ENCODE results near the gene INPP1. TPM values are rescaled to one million over a fixed set of nuclear protein-coding genes. Genes with fewer than 3 reads are reported as not detected.

INPP1 gene
- total RNA-seq, 2 donors from 2014 or later = 13.0 to 34.4 TPM

- WGBS = 91% methylated on average over 2 of the region's 2 CpGs
- Histone ChIP-seq H3K9me3 (no peaks in the 10 kb centered on the region), H3K4me1 (replicated peaks) (no peaks in the 10 kb centered on the region), H3K36me3 (no peaks in the 10 kb centered on the region), H3K27me3 (replicated peaks; ENCODE audit: insufficient read depth) (no peaks in the 10 kb centered on the region), H3K4me3 (no peak overlapping the region), H3K27ac (no peak overlapping the region)
- no peak for DNase-seq (ENCODE audit: low spot score)
- intact Hi-C loops (cut with DNase I) = no loop called here
- TF ChIP-seq CTCF (IDR thresholded peaks at IDR 0.05) (no peak), POLR2AphosphoS5 (IDR thresholded peaks at IDR 0.05) (no peak), POLR2A (IDR thresholded peaks at IDR 0.05) (no peak)
These were observed 52.9 kb downstream of the INPP1 start for GRCh38 chr2:190396271-190396670.

GRCh38 chr2:190402986-190403603, 59.7 kb downstream of the INPP1 start:
- H3K9me3 ChIP-seq = no peaks in the 10 kb centered on the region
- no peak for TF ChIP-seq CTCF (IDR thresholded peaks at IDR 0.05)
- no peak for TF ChIP-seq POLR2AphosphoS5 (IDR thresholded peaks at IDR 0.05)
- no peak for TF ChIP-seq POLR2A (IDR thresholded peaks at IDR 0.05)
- H3K4me3 ChIP-seq = no peak overlapping the region
- 58% methylated on average over 5 of the region's 5 CpGs for WGBS
- intact Hi-C loops (cut with DNase I) = loop anchor here (10.0 kb wide), 1 partner anchor 102 kb away; no protein-coding TSS in a partner anchor
- no peaks in the 10 kb centered on the region for H3K27me3 ChIP-seq (replicated peaks; ENCODE audit: insufficient read depth)
- no peaks in the 10 kb centered on the region for H3K36me3 ChIP-seq
- H3K4me1 ChIP-seq (replicated peaks) = no peaks in the 10 kb centered on the region
- no peak overlapping the region for H3K27ac ChIP-seq
- no peak for DNase-seq (ENCODE audit: low spot score)

- Histone ChIP-seq H3K4me3 (no peak overlapping the region), H3K27me3 (replicated peaks; ENCODE audit: insufficient read depth) (no peaks in the 10 kb centered on the region), H3K27ac (no peak overlapping the region), H3K36me3 (no peaks in the 10 kb centered on the region), H3K9me3 (no peaks in the 10 kb centered on the region), H3K4me1 (replicated peaks) (no peaks in the 10 kb centered on the region)
- no peak for DNase-seq (ENCODE audit: low spot score)
- intact Hi-C loops (cut with DNase I) = loop anchor here (10.0 kb wide), 1 partner anchor 100 kb away; no protein-coding TSS in a partner anchor
- TF ChIP-seq CTCF (IDR thresholded peaks at IDR 0.05) (no peak), POLR2AphosphoS5 (IDR thresholded peaks at IDR 0.05) (no peak), POLR2A (IDR thresholded peaks at IDR 0.05) (no peak)
These were observed 61.1 kb downstream of the INPP1 start for GRCh38 chr2:190404487-190404886.

- H3K36me3 ChIP-seq = no peaks in the 10 kb centered on the region
- TF ChIP-seq POLR2AphosphoS5 (IDR thresholded peaks at IDR 0.05) (no peak), CTCF (IDR thresholded peaks at IDR 0.05) (no peak), POLR2A (IDR thresholded peaks at IDR 0.05) (no peak)
- no peak for DNase-seq (ENCODE audit: low spot score)
- 96% methylated on average over 3 of the region's 3 CpGs for WGBS
- H3K4me3 ChIP-seq = no peak overlapping the region
- H3K27ac ChIP-seq = no peak overlapping the region
- no peaks in the 10 kb centered on the region for H3K4me1 ChIP-seq (replicated peaks)
- intact Hi-C loops (cut with DNase I) = loop anchor here (5.0 to 10.0 kb wide), 2 partner anchors 62 to 100 kb away; no protein-coding TSS in a partner anchor
- no peaks in the 10 kb centered on the region for H3K9me3 ChIP-seq
- no peaks in the 10 kb centered on the region for H3K27me3 ChIP-seq (replicated peaks; ENCODE audit: insufficient read depth)
These were observed 61.7 kb downstream of the INPP1 start for GRCh38 chr2:190405070-190405469.

GRCh38 chr2:190405995-190406394, 62.6 kb downstream of the INPP1 start:
- H3K4me1 ChIP-seq (replicated peaks) = no peaks in the 10 kb centered on the region
- H3K4me3 ChIP-seq = no peak overlapping the region

More at GRCh38 chr2:190405995-190406394, 62.6 kb downstream of the INPP1 start:
- Histone ChIP-seq H3K27me3 (replicated peaks; ENCODE audit: insufficient read depth) (no peaks in the 10 kb centered on the region), H3K27ac (no peak overlapping the region), H3K36me3 (no peaks in the 10 kb centered on the region), H3K9me3 (no peaks in the 10 kb centered on the region)
- no peak for DNase-seq (ENCODE audit: low spot score)
- TF ChIP-seq POLR2A (IDR thresholded peaks at IDR 0.05) (no peak), POLR2AphosphoS5 (IDR thresholded peaks at IDR 0.05) (no peak), CTCF (IDR thresholded peaks at IDR 0.05) (no peak)
- intact Hi-C loops (cut with DNase I) = loop anchor here (5.0 to 10.0 kb wide), 2 partner anchors 61 to 99 kb away; no protein-coding TSS in a partner anchor
- 96% methylated on average over 3 of the region's 3 CpGs for WGBS
